ENCODE results near the gene HM13. TPM values are rescaled to one million over a fixed set of nuclear protein-coding genes. Genes with fewer than 3 reads are reported as not detected.
A peak's percentile ranks its signal among the peaks of the same experiment; 100 is the strongest.
"Not testable (repeated sequence)": the region's sequence is repeated elsewhere in the genome, so short reads cannot be mapped to it uniquely, and the experiment has no call there.

The HM13 gene
- polyA plus RNA-seq, 2 of the 4 experiments (the other 2 are of a cell fraction), result 164 to 178 TPM

- TF ChIP-seq HEYL (CRISPR knock-in tag; IDR thresholded peaks at IDR 0.05), result no peak
- TF ChIP-seq MAFK (IDR thresholded peaks at IDR 0.05; ENCODE audit: partially characterized antibody), result no peak
- TF ChIP-seq MAZ (IDR thresholded peaks at IDR 0.05; ENCODE audit: borderline replicate concordance, low read depth, low read length), result no peak
- TF ChIP-seq RNF2 (IDR thresholded peaks at IDR 0.05; ENCODE audit: borderline replicate concordance, low read depth), result no peak
- TF ChIP-seq MAX (IDR thresholded peaks at IDR 0.05), result no peak
- TF ChIP-seq HOXB5 (CRISPR knock-in tag; IDR thresholded peaks at IDR 0.05), result no peak
- TF ChIP-seq RFX5 (IDR thresholded peaks at IDR 0.05), result no peak
- ChIA-PET CTCF (interaction anchor here (0.6 to 31.2 kb wide), 3 partner anchors 22 to 145 kb away, joined by 3 to 549 read pairs (median 15); no protein-coding TSS in a partner anchor), POLR2A (no interaction called here)
- peaks cover 22% of the 10 kb centered on the region for H3K4me1 ChIP-seq
- no peak for FAIRE-seq
- no peak for ATAC-seq
- no peak overlapping the region for H3K4me2 ChIP-seq
- no peaks in the 10 kb centered on the region for H3K9me3 ChIP-seq
- WGBS (ENCODE audit: missing lambda C conversion rate), result 95% methylated on average over 8 of the region's 8 CpGs
- no peak overlapping the region for H3K4me3 ChIP-seq
- no peak for DNase-seq (ENCODE audit: low read depth in 1 of 2, low spot score in 1 of 2)
- H3K27ac ChIP-seq, result no peak overlapping the region
These were observed 28.7 kb downstream of the HM13 start for GRCh38 chr20:31542963-31543362.

GRCh38 chr20:31543966-31544598, 29.8 kb downstream of the HM13 start:
- Histone ChIP-seq H3K27ac (peak overlapping the region in 1 of 2 experiments; percentile 68; a peak in 3 of 6 replicates), H3K4me3 (no peak overlapping the region), H3K4me2 (no peak overlapping the region), H3K4me1 (peaks cover 22% of the 10 kb centered on the region), H3K9me3 (no peaks in the 10 kb centered on the region)
- peak; percentile 28 to 39; a peak in 4 of 6 replicates for ATAC-seq
- FAIRE-seq, result no peak
- CTCF ChIA-PET, result interaction anchor here (0.6 to 31.2 kb wide), 3 partner anchors 20 to 94 kb away, joined by 3 to 549 read pairs (median 3); partner anchors contain the start of gene COX4I2
- peak in 1 of 2 experiments; percentile 37 for DNase-seq (ENCODE audit: low read depth in 1 of 2, low spot score in 1 of 2)
- POLR2A ChIA-PET, result no interaction called here
- 100% methylated on average over 1 of the region's 1 CpG for WGBS (ENCODE audit: missing lambda C conversion rate)
- TF ChIP-seq HES2 (IDR thresholded peaks at IDR 0.05) (no peak), NR3C1 (IDR thresholded peaks at IDR 0.05) (no peak), MAFK (IDR thresholded peaks at IDR 0.05; ENCODE audit: partially characterized antibody) (peak; percentile 61)

GRCh38 chr20:31544600-31544999, 30.4 kb downstream of the HM13 start:
- Histone ChIP-seq H3K4me1 (peaks cover 21% of the 10 kb centered on the region), H3K4me3 (no peak overlapping the region), H3K4me2 (no peak overlapping the region), H3K9me3 (no peaks in the 10 kb centered on the region), H3K27ac (peak overlapping the region in 1 of 2 experiments; percentile 68; a peak in 2 of 6 replicates)
- ATAC-seq (no peak), DNase-seq (ENCODE audit: low read depth in 1 of 2, low spot score in 1 of 2) (no peak), FAIRE-seq (no peak)
- ChIA-PET CTCF (interaction anchor here (0.6 to 31.2 kb wide), 3 partner anchors 20 to 89 kb away, joined by 3 to 966 read pairs (median 549); partner anchors contain the start of gene ID1), POLR2A (no interaction called here)
- TF ChIP-seq TFCP2L1 (CRISPR knock-in tag; IDR thresholded peaks at IDR 0.05) (no peak), ESRRA (IDR thresholded peaks at IDR 0.05; ENCODE audit: borderline replicate concordance, low read length) (no peak), CTCF (IDR thresholded peaks at IDR 0.05) (no peak), RARB (CRISPR knock-in tag; IDR thresholded peaks at IDR 0.05) (no peak), GATA3 (IDR thresholded peaks at IDR 0.05; ENCODE audit: borderline replicate concordance) (no peak), FOSB (CRISPR knock-in tag; IDR thresholded peaks at IDR 0.05) (no peak), HES2 (IDR thresholded peaks at IDR 0.05) (no peak), RAD21 (conservative IDR thresholded peaks at IDR 0.05 in 1 of 2, IDR thresholded peaks at IDR 0.05 in 1 of 2) (no peak), HMGXB4 (CRISPR knock-in tag; IDR thresholded peaks at IDR 0.05; ENCODE audit: borderline replicate concordance) (no peak), PHF8 (IDR thresholded peaks at IDR 0.05; ENCODE audit: borderline replicate concordance, low read depth) (no peak), CBX8 (IDR thresholded peaks at IDR 0.05) (no peak), ZC3H11A (IDR thresholded peaks at IDR 0.05) (no peak), ZSCAN20 (CRISPR knock-in tag; IDR thresholded peaks at IDR 0.05) (no peak), CBX2 (IDR thresholded peaks at IDR 0.05; ENCODE audit: borderline replicate concordance, low read depth) (no peak)
- WGBS (ENCODE audit: missing lambda C conversion rate), result 75% methylated on average over 2 of the region's 2 CpGs

- DNase-seq (ENCODE audit: low read depth in 1 of 2, low spot score in 1 of 2); H3K4me2 ChIP-seq; POLR2A ChIA-PET: not testable (repeated sequence)
These were observed 31.4 kb downstream of the HM13 start for GRCh38 chr20:31545621-31546040.

More at GRCh38 chr20:31545621-31546040, 31.4 kb downstream of the HM13 start:
- H3K4me1 ChIP-seq, result peaks cover 18% of the 10 kb centered on the region
- not testable (repeated sequence) for ATAC-seq, FAIRE-seq, H3K4me3 ChIP-seq, H3K9me3 ChIP-seq, H3K27ac ChIP-seq
- 92% methylated on average over 5 of the region's 5 CpGs for WGBS (ENCODE audit: missing lambda C conversion rate)
- CTCF ChIA-PET, result interaction anchor here (0.9 to 31.2 kb wide), 3 partner anchors 11 to 62 kb away, joined by 3 to 966 read pairs (median 549); partner anchors contain the start of gene ID1

All from A549 (cell line).